A673 (cell line): ENCODE results near the gene SAYSD1.

Experiments
- CTCF ChIP-seq: fragments of 300-800, 200-600 bp; sonication (generic); conservative IDR thresholded peaks from 2 replicates; pipeline ENCODE4 v1.5.1; 2017; ENCODE audit warnings: low read depth, mild to moderate bottlenecking, antibody characterized with exemption, low read length, moderate library complexity, mixed read lengths
- EZH2 ChIP-seq: fragments of 200-600 bp; sonication (generic); IDR thresholded peaks from 2 replicates; pipeline ENCODE4 v1.6.1; 2017; ENCODE audit warnings: borderline replicate concordance, low read depth, mild to moderate bottlenecking, mixed read lengths, antibody characterized with exemption, low read length; ENCODE audit not compliant: poor library complexity, severe bottlenecking

GRCh38 chr6:39128106-39128505 is 13.1 kb upstream of the SAYSD1 start:
- no peak for TF ChIP-seq CTCF
- no peak for TF ChIP-seq EZH2
